H1 (cell line): ENCODE measurements around the gene SPTBN5. TPM values are rescaled to one million over a fixed set of nuclear protein-coding genes. Genes with fewer than 3 reads are reported as not detected.

ENCODE experiments used
- CTCF ChIA-PET: fragments of 300-600 bp; sonication (Branson Sonifier 250); formaldehyde crosslinking; loops from one replicate; lab custom pipeline; 2021; ENCODE audit not compliant: partially characterized antibody; lab: Charles Lee
- POLR2A ChIA-PET: fragments of 300-600 bp; sonication (Branson Sonifier 250); formaldehyde crosslinking; loops from one replicate; lab custom pipeline; 2021; ENCODE audit warnings: inconsistent platforms; ENCODE audit not compliant: partially characterized antibody; lab: Charles Lee
- DNase-seq, 2 experiments: peaks; one replicate each; pipeline versions ENCODE4 v3.0.0 to v3.0.0-alpha.2; 2010 to 2022; ENCODE audit warnings: low spot score in 2 of 2, low read depth in 1 of 2, mixed read lengths in 1 of 2
- FAIRE-seq: peaks from 2 replicates; lab custom pipeline; 2011; peaks lifted over from hg19 to GRCh38; lab: Jason Lieb, UNC
- H2AFZ ChIP-seq: 2 replicates; pipeline ENCODE4 v1.8.1; 2012; ENCODE audit warnings: low read length, inconsistent platforms
- H2AK5ac ChIP-seq: 2 replicates; pipeline ENCODE4 v1.6.1; 2013; ENCODE audit warnings: low read depth, low read length
- H2BK120ac ChIP-seq: replicated peaks from 2 replicates; pipeline ENCODE3; 2013; ENCODE audit warnings: low read depth, low read length, inconsistent platforms
- H2BK12ac ChIP-seq: 2 replicates; pipeline ENCODE4 v1.6.1; 2013; ENCODE audit warnings: low read depth, low read length
- H2BK15ac ChIP-seq: 2 replicates; pipeline ENCODE4 v1.6.1; 2013; ENCODE audit warnings: low read length
- H2BK20ac ChIP-seq: 2 replicates; pipeline ENCODE4 v1.6.1; 2013; ENCODE audit warnings: low read length
- H2BK5ac ChIP-seq: 2 replicates; pipeline ENCODE4 v1.6.1; 2013; ENCODE audit warnings: low read depth, low read length
- H3K14ac ChIP-seq: 2 replicates; pipeline ENCODE4 v1.6.1; 2013; ENCODE audit warnings: inconsistent platforms; ENCODE audit not compliant: insufficient read length
- H3K18ac ChIP-seq: 2 replicates; pipeline ENCODE4 v1.6.1; 2013; ENCODE audit warnings: low read length; ENCODE audit errors: extremely low read depth
- H3K23ac ChIP-seq: 2 replicates; pipeline ENCODE4 v1.6.1; 2013; ENCODE audit warnings: inconsistent platforms; ENCODE audit not compliant: insufficient read length
- H3K23me2 ChIP-seq: 2 replicates; pipeline ENCODE4 v1.6.1; 2013; ENCODE audit warnings: low read depth, low read length
- H3K27ac ChIP-seq: 2 replicates; pipeline ENCODE4 v1.6.1; 2011; ENCODE audit warnings: low read depth, low read length, inconsistent platforms
- H3K27me3 ChIP-seq, 4 experiments: replicated peaks in 1 of 4; 1 replicate in 1 of 4; 2 replicates in 3 of 4; pipeline versions ENCODE4 v1.6.1 to v1.8.1; 2011 to 2013; ENCODE audit warnings: low read length in 3 of 4, mild to moderate bottlenecking in 3 of 4, inconsistent platforms in 2 of 4, mixed read lengths in 2 of 4, moderate library complexity in 1 of 4; ENCODE audit not compliant: control insufficient read depth in 3 of 4, insufficient read depth in 3 of 4; ENCODE audit errors: extremely low read depth in 1 of 4
- H3K36me3 ChIP-seq, 4 experiments: 2 replicates each; pipeline versions ENCODE4 v1.6.1 to v1.8.1; 2011 to 2013; ENCODE audit warnings: mild to moderate bottlenecking in 4 of 4, low read length in 3 of 4, moderate library complexity in 2 of 4, control low read depth in 1 of 4, inconsistent platforms in 1 of 4; ENCODE audit not compliant: insufficient read depth in 4 of 4, control insufficient read depth in 2 of 4
- H3K4ac ChIP-seq: replicated peaks from 2 replicates; pipeline ENCODE3; 2013; ENCODE audit warnings: low read length, low read depth, mixed read lengths, inconsistent platforms; ENCODE audit not compliant: insufficient read length
- H3K4me1 ChIP-seq, 4 experiments: replicated peaks in 1 of 4; 1 replicate in 1 of 4; 2 replicates in 3 of 4; pipeline versions ENCODE4 v1.6.1 to v1.8.1; 2011 to 2013; ENCODE audit warnings: low read length in 3 of 4, inconsistent platforms in 2 of 4, mixed read lengths in 1 of 4; ENCODE audit not compliant: insufficient read depth in 4 of 4, control insufficient read depth in 3 of 4
- H3K4me2 ChIP-seq, 2 experiments: 2 replicates each; pipeline versions ENCODE4 v1.6.1 to v1.8.1; 2011 to 2013; ENCODE audit warnings: low read depth in 2 of 2, low read length in 2 of 2, control low read depth in 1 of 2, inconsistent platforms in 1 of 2, mild to moderate bottlenecking in 1 of 2; ENCODE audit not compliant: insufficient read depth in 1 of 2
- H3K4me3 ChIP-seq, 4 experiments: fragments of 200-600, 300-600 bp in 1 of 4; sonication (generic), shearing (Covaris generic), sonication (Bioruptor Twin) in 1 of 4; 2 replicates each; pipeline versions ENCODE4 v1.5.1 to v1.8.1; 2011 to 2016; ENCODE audit warnings: low read length in 4 of 4, low read depth in 3 of 4, control low read depth in 2 of 4, inconsistent platforms in 2 of 4, mild to moderate bottlenecking in 2 of 4, mixed read lengths in 1 of 4, moderate library complexity in 1 of 4; ENCODE audit not compliant: insufficient read depth in 2 of 4; ENCODE audit errors: extremely low read depth in 1 of 4
- H3K56ac ChIP-seq: replicated peaks from 2 replicates; pipeline ENCODE3; 2013; ENCODE audit warnings: low read depth, mild to moderate bottlenecking, mixed read lengths, low read length, inconsistent platforms; ENCODE audit not compliant: insufficient read length
- H3K79me1 ChIP-seq: 2 replicates; pipeline ENCODE4 v1.6.1; 2013; ENCODE audit warnings: low read depth, low read length, control low read depth
- H3K79me2 ChIP-seq, 2 experiments: 2 replicates each; pipeline versions ENCODE4 v1.6.1 to v1.8.1; 2012 to 2013; ENCODE audit warnings: low read length in 2 of 2, mild to moderate bottlenecking in 2 of 2, inconsistent platforms in 1 of 2; ENCODE audit not compliant: insufficient read depth in 2 of 2, control insufficient read depth in 1 of 2
- H3K9ac ChIP-seq, 4 experiments: replicated peaks in 1 of 4; 1 replicate in 1 of 4; 2 replicates in 3 of 4; pipeline versions ENCODE4 v1.6.1 to v1.8.1; 2011 to 2013; ENCODE audit warnings: low read depth in 3 of 4, low read length in 3 of 4, control low read depth in 2 of 4, mild to moderate bottlenecking in 2 of 4, moderate library complexity in 2 of 4, inconsistent platforms in 1 of 4; ENCODE audit errors: extremely low read depth in 1 of 4
- H3K9me3 ChIP-seq, 2 experiments: 2 replicates each; pipeline versions ENCODE4 v1.6.1 to v1.8.1; 2012 to 2013; ENCODE audit warnings: mild to moderate bottlenecking in 2 of 2, moderate library complexity in 2 of 2, control low read depth in 1 of 2, inconsistent platforms in 1 of 2, low read depth in 1 of 2, low read length in 1 of 2, mixed read lengths in 1 of 2; ENCODE audit not compliant: insufficient read depth in 2 of 2
- H4K20me1 ChIP-seq, 2 experiments: replicated peaks in 1 of 2; 2 replicates each; pipeline versions ENCODE3 to v1.8.1; 2011 to 2013; ENCODE audit warnings: inconsistent platforms in 2 of 2, low read length in 2 of 2, mild to moderate bottlenecking in 1 of 2; ENCODE audit not compliant: insufficient read depth in 2 of 2, control insufficient read depth in 1 of 2
- H4K5ac ChIP-seq: 2 replicates; pipeline ENCODE4 v1.6.1; 2013; ENCODE audit warnings: low read length, low read depth, mixed read lengths, inconsistent platforms; ENCODE audit not compliant: insufficient read length
- H4K8ac ChIP-seq: 2 replicates; pipeline ENCODE4 v1.8.0; 2013; ENCODE audit warnings: mild to moderate bottlenecking, moderate library complexity, low read length, inconsistent platforms; ENCODE audit not compliant: insufficient read depth; ENCODE audit errors: extremely low read depth
- H4K91ac ChIP-seq: replicated peaks from 2 replicates; pipeline ENCODE3; 2013; ENCODE audit warnings: low read length, mixed read lengths, inconsistent platforms; ENCODE audit not compliant: insufficient read length
- CHD2 ChIP-seq: IDR thresholded peaks from 2 replicates; pipeline ENCODE4 v1.6.1; 2012; ENCODE audit warnings: low read length, improper control_type of control experiment
- GABPA ChIP-seq: IDR thresholded peaks from 2 replicates; pipeline ENCODE4 v1.6.1; 2011; ENCODE audit warnings: mild to moderate bottlenecking, low read length, moderate library complexity, borderline replicate concordance; ENCODE audit not compliant: insufficient read depth
- GTF2F1 ChIP-seq: IDR thresholded peaks from 2 replicates; pipeline ENCODE4 v1.6.1; 2012; ENCODE audit warnings: low read depth, low read length, improper control_type of control experiment, borderline replicate concordance
- MAX ChIP-seq: IDR thresholded peaks from 2 replicates; pipeline ENCODE4 v1.6.1; 2012; ENCODE audit warnings: inconsistent platforms
- PHF8 ChIP-seq: fragments of 200-600 bp; sonication (generic); conservative IDR thresholded peaks from 2 replicates; pipeline ENCODE4 v1.7.1; 2012; ENCODE audit warnings: low read depth, mild to moderate bottlenecking, inconsistent platforms, low read length, moderate library complexity
- RAD21 ChIP-seq, 2 experiments: IDR thresholded peaks in 1 of 2; conservative IDR thresholded peaks in 1 of 2; 2 replicates each; pipeline ENCODE4 v1.6.1; 2011; ENCODE audit warnings: low read depth in 2 of 2, low read length in 2 of 2, improper control_type of control experiment in 1 of 2, inconsistent platforms in 1 of 2, mild to moderate bottlenecking in 1 of 2, moderate library complexity in 1 of 2
- WGBS, 2 experiments: shearing (Covaris generic) in 1 of 2; methylation state at CpG; one replicate each; pipeline versions ENCODE4 v1.1.6 to v1.1.7; 2013 to 2015; ENCODE audit warnings: low lambda C conversion rate in 2 of 2, mixed read lengths in 2 of 2, inconsistent platforms in 1 of 2, low coverage in 1 of 2, missing lambda C conversion rate in 1 of 2; ENCODE audit not compliant: insufficient replicate concordance in 2 of 2, insufficient coverage in 1 of 2, insufficient read length in 1 of 2; ENCODE audit errors: extremely low coverage in 1 of 2, missing lambda C conversion rate in 1 of 2; 5-methylcytosine and 5-hydroxymethylcytosine counted together
- polyA plus RNA-seq, 7 experiments: library from polyadenylated mRNA; depleted of rRNA in 3 of 7; stranded (reverse) in 5 of 7; unstranded in 2 of 7; fragments of >200 nt in 5 of 7; fragments of 200-250 nt in 2 of 7; gene quantifications; 1 replicate in 5 of 7; 2 replicates in 1 of 7; 4 replicates in 1 of 7; pipeline versions ENCODE4 v1.2.1 to v1.2.3, GENCODE V29; 2011 to 2013; ENCODE audit warnings: missing spikeins in 2 of 7, mixed read lengths in 2 of 7
- total RNA-seq: library from RNA; stranded (reverse); fragmentation: NEBNext Ultra II Directional; extraction: Animal tissue kit (Norgen Biotek cat#: 25700); gene quantifications from 2 replicates; pipeline ENCODE4 v1.2.1, GENCODE V29; 2021

The SPTBN5 gene
- total and polyA plus RNA-seq, 2 of the 8 experiments (the other 6 are each of a cell fraction or from before 2014, with no cell fraction given) = 0.32 to 0.84 TPM

- no peak for DNase-seq
- no peak overlapping the region; the same call in 1 of the 2 replicates for H3K18ac ChIP-seq
- H2BK5ac ChIP-seq = no peak overlapping the region
- H3K4ac ChIP-seq = no peak overlapping the region
- no peak overlapping the region for H2AFZ ChIP-seq
- no peak overlapping the region for H2AK5ac ChIP-seq
- CTCF ChIA-PET = interaction anchor here (1.1 to 3.5 kb wide), 6 partner anchors 10 to 49 kb away, joined by 3 to 17 read pairs (median 6); no protein-coding TSS in a partner anchor
- POLR2A ChIA-PET = interaction anchor here (1.2 to 7.2 kb wide), 4 partner anchors 10 to 22 kb away, joined by 3 to 45 read pairs (median 6); partner anchors contain the start of gene PLA2G4B
- H4K8ac ChIP-seq = peak overlapping the region; percentile 75
- no peak overlapping the region for H3K14ac ChIP-seq
- no peak overlapping the region; a peak in 2 of 7 replicates for H3K9ac ChIP-seq
- H4K20me1 ChIP-seq = no peaks in the 10 kb centered on the region
- FAIRE-seq = no peak
- no peak overlapping the region for H2BK20ac ChIP-seq
- TF ChIP-seq MAX = no peak
- 0 out of 2 replicates have a peak, but pooled peaks have one; percentile 15 for TF ChIP-seq GABPA
- TF ChIP-seq GTF2F1 = no peak
- no peak for TF ChIP-seq RAD21 (IDR thresholded peaks at IDR 0.05 in 1 of 2, conservative IDR thresholded peaks at IDR 0.05 in 1 of 2; ENCODE audit: low read depth in 2 of 2, low read length in 2 of 2)
- no peak for TF ChIP-seq CHD2
- no peak for TF ChIP-seq PHF8
- H4K5ac ChIP-seq = no peak overlapping the region
- H3K4me2 ChIP-seq = no peak overlapping the region
- H3K79me1 ChIP-seq = no peaks in the 10 kb centered on the region
- no peak overlapping the region for H3K4me3 ChIP-seq
- no peak overlapping the region for H3K23ac ChIP-seq
- H2BK15ac ChIP-seq = 0 out of 2 replicates have a peak overlapping the region, but pooled peaks have one; percentile 29
- no peaks in the 10 kb centered on the region for H3K36me3 ChIP-seq
- no peak overlapping the region for H3K56ac ChIP-seq
- peaks cover 0 to 11% (median 2%) of the 10 kb centered on the region in 4 experiments; a peak in 3 of 7 replicates for H3K4me1 ChIP-seq
- 87% methylated on average over 30 of the region's 30 CpGs; no CpG with 5 or more reads in 1 of the 2 experiments for WGBS, 2 experiments
- H3K27me3 ChIP-seq = no peaks in the 10 kb centered on the region; a peak in 1 of 7 replicates
- no peak overlapping the region for H4K91ac ChIP-seq
- H2BK120ac ChIP-seq = no peak overlapping the region
- peak overlapping the region; percentile 60; the same call in 1 of the 2 replicates for H2BK12ac ChIP-seq
- no peaks in the 10 kb centered on the region for H3K9me3 ChIP-seq
- H3K79me2 ChIP-seq = no peaks in the 10 kb centered on the region
- no peak overlapping the region for H3K27ac ChIP-seq
- 0 out of 2 replicates have a peak, but pooled peaks cover 2% of the 10 kb centered on the region for H3K23me2 ChIP-seq
These were observed 38.4 kb downstream of the SPTBN5 start for GRCh38 chr15:41855261-41855961.
